ENCODE measurements around the gene SLC44A3. TPM values are rescaled to one million over a fixed set of nuclear protein-coding genes. Genes with fewer than 3 reads are reported as not detected.

The SLC44A3 gene
- total and polyA plus RNA-seq, 2 donors (not counting 1 experiment from before 2014, with no cell fraction given): 3.9 to 9.7 TPM

- H3K9ac ChIP-seq (ENCODE audit: insufficient read depth, low read length): no peak overlapping the region
These were observed 88.0 kb downstream of the SLC44A3 start for GRCh38 chr1:94908190-94908589.

GRCh38 chr1:94908965-94909364 is 88.8 kb downstream of the SLC44A3 start:
- peaks cover 98% of the 10 kb centered on the region for H3K79me2 ChIP-seq (ENCODE audit: control insufficient read depth, insufficient read depth, low read length)

More at GRCh38 chr1:94908190-94908589, 88.0 kb downstream of the SLC44A3 start:
- Histone ChIP-seq H2AFZ (ENCODE audit: low read length) (no peak overlapping the region), H3K4me2 (ENCODE audit: extremely low read depth, insufficient read depth, low read length) (no peak overlapping the region), H3K9me3 (ENCODE audit: control insufficient read depth, insufficient read depth, low read depth, low read length) (no peaks in the 10 kb centered on the region), H3K27me3 (ENCODE audit: control insufficient read depth, insufficient read depth, low read length) (no peaks in the 10 kb centered on the region), H3K4me1 (ENCODE audit: control insufficient read depth, extremely low read depth, insufficient read depth, low read length) (peaks cover 9% of the 10 kb centered on the region), H3K79me2 (ENCODE audit: control insufficient read depth, insufficient read depth, low read length) (peaks cover 98% of the 10 kb centered on the region), H3K27ac (ENCODE audit: insufficient read depth, low read length) (no peak overlapping the region), H4K20me1 (ENCODE audit: control insufficient read depth, extremely low read depth, insufficient read depth, low read length) (peaks cover 3% of the 10 kb centered on the region), H3K4me3 (replicated peaks in 1 of 4; ENCODE audit: control extremely low read depth in 1 of 4, insufficient read depth in 1 of 4, low read depth in 3 of 4, low read length in 4 of 4) (no peak overlapping the region), H3K36me3 (ENCODE audit: control insufficient read depth, insufficient read depth, low read length) (peaks cover 7% of the 10 kb centered on the region)
- TF ChIP-seq EZH2 (IDR thresholded peaks at IDR 0.05; ENCODE audit: low read length, missing control alignments) (no peak), CTCF (conservative IDR thresholded peaks at IDR 0.05 in 1 of 2, IDR thresholded peaks at IDR 0.05 in 1 of 2; ENCODE audit: low read depth in 1 of 2, low read length in 2 of 2) (no peak)
- no peak for DNase-seq (ENCODE audit: low read depth in 2 of 2)

GRCh38 chr1:94909486-94909885 is 89.3 kb downstream of the SLC44A3 start:
- TF ChIP-seq CTCF (conservative IDR thresholded peaks at IDR 0.05 in 1 of 2, IDR thresholded peaks at IDR 0.05 in 1 of 2; ENCODE audit: low read depth in 1 of 2, low read length in 2 of 2): no peak
- no peak for TF ChIP-seq EZH2 (IDR thresholded peaks at IDR 0.05; ENCODE audit: low read length, missing control alignments)
- Histone ChIP-seq H3K36me3 (ENCODE audit: control insufficient read depth, insufficient read depth, low read length) (peaks cover 4% of the 10 kb centered on the region), H3K79me2 (ENCODE audit: control insufficient read depth, insufficient read depth, low read length) (peaks cover 98% of the 10 kb centered on the region), H3K4me1 (ENCODE audit: control insufficient read depth, extremely low read depth, insufficient read depth, low read length) (peaks cover 9% of the 10 kb centered on the region), H3K9me3 (ENCODE audit: control insufficient read depth, insufficient read depth, low read depth, low read length) (no peaks in the 10 kb centered on the region), H2AFZ (ENCODE audit: low read length) (no peak overlapping the region), H4K20me1 (ENCODE audit: control insufficient read depth, extremely low read depth, insufficient read depth, low read length) (peaks cover 2% of the 10 kb centered on the region), H3K4me3 (replicated peaks in 1 of 4; ENCODE audit: control extremely low read depth in 1 of 4, insufficient read depth in 1 of 4, low read depth in 3 of 4, low read length in 4 of 4) (no peak overlapping the region), H3K9ac (ENCODE audit: insufficient read depth, low read length) (no peak overlapping the region), H3K27ac (ENCODE audit: insufficient read depth, low read length) (no peak overlapping the region), H3K4me2 (ENCODE audit: extremely low read depth, insufficient read depth, low read length) (no peak overlapping the region), H3K27me3 (ENCODE audit: control insufficient read depth, insufficient read depth, low read length) (no peaks in the 10 kb centered on the region)
- peak in 1 of 2 donors; percentile 26 for DNase-seq (ENCODE audit: low read depth in 2 of 2)

More at GRCh38 chr1:94908965-94909364, 88.8 kb downstream of the SLC44A3 start:
- Histone ChIP-seq H2AFZ (ENCODE audit: low read length) (no peak overlapping the region), H3K27ac (ENCODE audit: insufficient read depth, low read length) (no peak overlapping the region), H3K4me2 (ENCODE audit: extremely low read depth, insufficient read depth, low read length) (no peak overlapping the region), H4K20me1 (ENCODE audit: control insufficient read depth, extremely low read depth, insufficient read depth, low read length) (peaks cover 2% of the 10 kb centered on the region), H3K4me1 (ENCODE audit: control insufficient read depth, extremely low read depth, insufficient read depth, low read length) (peaks cover 6% of the 10 kb centered on the region), H3K36me3 (ENCODE audit: control insufficient read depth, insufficient read depth, low read length) (peaks cover 4% of the 10 kb centered on the region), H3K9me3 (ENCODE audit: control insufficient read depth, insufficient read depth, low read depth, low read length) (no peaks in the 10 kb centered on the region), H3K9ac (ENCODE audit: insufficient read depth, low read length) (no peak overlapping the region), H3K27me3 (ENCODE audit: control insufficient read depth, insufficient read depth, low read length) (no peaks in the 10 kb centered on the region), H3K4me3 (replicated peaks in 1 of 4; ENCODE audit: control extremely low read depth in 1 of 4, insufficient read depth in 1 of 4, low read depth in 3 of 4, low read length in 4 of 4) (no peak overlapping the region)
- TF ChIP-seq EZH2 (IDR thresholded peaks at IDR 0.05; ENCODE audit: low read length, missing control alignments) (no peak), CTCF (conservative IDR thresholded peaks at IDR 0.05 in 1 of 2, IDR thresholded peaks at IDR 0.05 in 1 of 2; ENCODE audit: low read depth in 1 of 2, low read length in 2 of 2) (no peak)
- DNase-seq (ENCODE audit: low read depth in 2 of 2): no peak
